Measurements from ENCODE around the gene ZNF337.

ZNF337 gene

DNA sequence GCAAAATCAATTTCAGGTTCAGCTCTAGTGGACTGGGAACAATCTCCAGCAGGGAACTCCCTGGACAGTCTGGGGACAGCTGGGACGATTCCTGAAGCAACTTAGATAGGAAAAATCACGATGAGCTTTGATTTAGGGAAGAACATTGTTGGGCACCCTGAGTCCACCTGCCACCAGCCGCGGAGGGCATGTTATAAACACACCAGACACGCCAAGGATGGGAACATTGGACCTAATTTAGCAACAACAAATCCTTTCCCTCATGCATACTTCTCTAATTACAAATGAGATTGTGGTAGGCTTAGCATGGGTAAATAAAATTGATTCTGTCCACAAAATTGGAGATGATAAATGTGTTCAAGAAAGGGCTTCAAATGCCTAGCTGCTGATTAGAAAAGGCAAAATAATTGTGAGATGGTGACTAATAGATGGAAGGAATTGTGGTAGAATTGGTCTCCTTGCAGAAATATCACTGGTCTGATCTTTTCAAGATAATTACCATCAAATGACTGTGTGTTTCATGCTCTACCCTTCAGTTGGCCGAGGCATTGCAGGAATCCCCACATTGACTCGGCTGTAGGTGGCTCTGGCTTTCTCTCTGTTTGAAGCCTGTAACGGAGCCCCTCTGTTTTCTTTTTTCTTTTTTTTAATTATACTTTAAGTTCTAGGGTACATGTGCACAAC is 66.7 kb downstream of the ZNF337 start:
- TF ChIP-seq CTCF (IDR thresholded peaks at IDR 0.05; ENCODE audit: low read depth, low read length, missing control alignments): no peak
- no peak for DNase-seq (ENCODE audit: extremely low read depth, low read depth)
- H3K4me3 ChIP-seq (replicated peaks; ENCODE audit: low read depth, low read length): no peak overlapping the region

GRCh38 chr20:25626779-25627178 is 69.9 kb downstream of the ZNF337 start:
- no peak overlapping the region for H3K4me3 ChIP-seq (replicated peaks; ENCODE audit: low read depth, low read length)
- no peak for TF ChIP-seq CTCF (IDR thresholded peaks at IDR 0.05; ENCODE audit: low read depth, low read length, missing control alignments)
- DNase-seq (ENCODE audit: extremely low read depth, low read depth): no peak

- no peak for TF ChIP-seq CTCF (IDR thresholded peaks at IDR 0.05; ENCODE audit: low read depth, low read length, missing control alignments)
- DNase-seq (ENCODE audit: extremely low read depth, low read depth): no peak
- peak overlapping the region; percentile 91 for H3K4me3 ChIP-seq (replicated peaks; ENCODE audit: low read depth, low read length)
Measured at GRCh38 chr20:25624500-25624939, 72.1 kb downstream of the ZNF337 start.

Data from HFF-Myc (cell line).